Activated CD4-positive, CD25-positive, alpha-beta regulatory T cell treated with anti-CD3 and anti-CD28 coated beads, Interleukin-2, amount 50 U/mL, for 72 hours (primary cell): ENCODE measurements around the gene PDE10A.

Experiments used
- DNase-seq: peaks from one replicate; pipeline ENCODE4 v3.0.0; 2021

Gene PDE10A

DNA sequence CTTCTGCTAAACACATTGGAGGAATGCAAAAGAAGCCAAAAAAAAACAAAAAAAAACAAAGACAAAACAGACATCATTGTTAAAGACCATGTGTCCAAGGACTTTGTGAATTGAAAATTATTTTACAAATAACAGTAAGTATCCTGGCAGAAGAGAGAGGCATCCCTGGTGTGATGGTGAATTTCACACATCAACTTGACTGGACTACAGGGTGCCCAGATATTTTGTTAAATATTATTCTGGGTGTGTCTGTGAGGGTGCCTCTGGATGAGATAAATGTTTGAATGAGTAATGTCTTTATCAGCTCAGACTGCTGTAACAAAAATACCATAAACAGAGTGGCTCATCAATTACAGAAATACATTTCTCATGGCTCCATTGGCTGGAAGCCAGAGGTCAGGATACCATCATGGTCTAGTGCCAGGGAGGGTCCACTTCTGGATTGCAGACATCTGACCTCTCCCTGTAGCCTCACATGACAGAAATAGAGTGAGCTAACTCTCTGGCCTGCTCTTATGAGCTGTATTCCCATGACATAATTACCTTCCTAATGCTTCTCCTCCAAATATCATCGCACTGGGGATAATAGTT lies 341.4 kb downstream of the PDE10A start:
- DNase-seq = no peak

DNA sequence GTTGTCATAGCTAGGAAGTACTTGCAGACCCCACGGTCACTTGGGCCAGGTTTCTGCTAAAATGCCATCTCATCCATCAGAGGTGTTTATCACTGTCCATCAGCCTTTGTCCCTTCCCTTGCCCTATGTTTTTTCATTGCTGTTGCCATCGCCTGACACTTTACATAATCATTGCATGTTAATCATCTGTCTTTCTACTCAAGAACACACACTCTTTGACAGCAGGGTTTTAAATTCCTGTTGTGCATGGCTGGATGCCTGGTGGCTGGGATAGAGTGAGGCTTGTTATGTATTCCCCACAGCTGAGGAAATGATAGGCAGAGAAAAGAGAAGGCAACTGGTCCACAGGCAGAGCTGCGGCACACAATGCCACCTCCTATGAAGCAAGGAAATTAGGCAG lies 341.9 kb downstream of the PDE10A start:
- DNase-seq = no peak

DNA sequence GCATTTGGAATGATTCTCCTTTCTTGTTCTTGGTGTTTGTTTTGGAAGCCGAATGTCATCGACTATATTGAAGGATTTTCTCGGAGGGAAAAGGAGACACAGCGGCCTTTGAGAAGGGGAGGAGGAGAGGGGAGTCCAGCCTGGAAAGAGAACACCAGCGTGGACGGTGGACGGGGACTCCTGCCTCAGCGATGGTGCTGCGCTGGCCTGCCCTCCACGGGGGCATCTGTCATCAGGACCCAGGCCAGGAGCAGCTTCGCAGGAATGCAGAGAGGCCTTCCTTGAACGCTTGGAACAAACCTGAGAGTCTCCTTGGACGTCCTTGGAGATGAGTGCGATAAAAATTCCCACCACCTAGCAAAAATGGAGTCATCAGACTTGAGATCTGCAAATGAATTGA lies 345.3 kb downstream of the PDE10A start:
- no peak for DNase-seq

DNA sequence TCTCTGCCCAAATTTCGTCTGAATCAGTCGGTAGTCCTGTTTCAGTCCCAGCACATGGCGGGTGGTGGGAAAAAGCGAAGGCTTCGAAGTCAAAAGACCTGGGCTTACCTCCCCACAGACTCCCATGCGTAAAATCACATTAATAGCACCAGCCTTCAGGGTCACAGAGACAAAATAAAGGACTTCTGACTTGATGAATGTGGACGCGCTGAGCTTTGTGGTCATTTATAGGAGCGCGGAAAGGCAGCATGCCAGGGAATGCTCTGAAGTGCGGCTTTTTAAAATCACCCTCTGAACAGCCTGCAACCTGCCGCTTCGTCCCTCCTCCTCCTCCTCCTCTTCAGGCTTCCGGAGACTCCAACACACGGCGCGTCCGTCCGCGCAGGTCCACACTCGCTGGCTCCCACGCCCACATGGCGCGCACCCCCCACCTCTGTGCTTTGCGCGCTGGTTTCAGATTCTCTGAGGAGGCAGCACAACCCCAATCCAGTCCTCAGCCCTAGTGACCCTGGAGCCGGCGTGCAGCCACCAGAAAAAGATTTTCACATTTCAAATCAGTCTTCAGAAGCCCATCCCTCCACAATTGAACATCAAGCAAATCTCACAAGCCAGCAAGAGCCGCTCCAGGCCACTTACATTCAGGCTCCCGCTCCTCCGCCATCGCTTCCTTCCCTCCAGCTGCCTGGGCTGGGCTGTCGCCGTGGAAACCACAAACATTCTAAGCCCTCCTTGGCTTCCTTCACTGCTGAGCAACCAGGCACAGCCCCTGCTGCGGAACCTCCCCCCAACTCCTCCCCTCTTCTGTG lies 353.9 kb downstream of the PDE10A start, which contains the start of gene C6orf118:
Gene C6orf118, minus strand, starts transcription at position 680 of the 806 bp plus-strand sequence. Its CDS starts 19 bp downstream, at position 661.
- DNase-seq = no peak

- no peak for DNase-seq
Measured at GRCh38 chr6:165306955-165307354, 356.1 kb downstream of the PDE10A start.

GRCh38 chr6:165301372-165302246 lies 361.4 kb downstream of the PDE10A start:
- no peak for DNase-seq

- no peak for DNase-seq
Measured at GRCh38 chr6:165300422-165300936, 362.6 kb downstream of the PDE10A start.

GRCh38 chr6:165298875-165299274 lies 364.2 kb downstream of the PDE10A start:
- no peak for DNase-seq

DNA sequence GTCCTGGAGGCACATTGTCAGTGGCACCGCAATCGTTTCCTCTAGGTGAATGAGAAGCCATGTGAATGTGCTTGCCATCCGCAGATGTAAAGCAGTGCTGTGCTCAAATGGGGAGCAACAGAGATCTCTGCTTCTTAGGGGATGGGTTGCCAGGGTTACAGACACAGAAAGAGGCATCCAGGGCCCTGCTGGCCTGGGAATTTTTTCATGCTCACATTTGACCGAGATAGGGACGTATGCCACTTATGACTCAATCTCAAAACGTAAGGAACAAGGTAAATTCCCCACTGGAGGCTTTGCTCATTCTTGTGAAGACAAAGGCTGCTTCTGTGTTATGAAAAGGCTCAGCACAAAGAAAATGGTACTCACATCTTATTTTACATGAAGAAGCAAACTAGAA lies 364.6 kb downstream of the PDE10A start:
- DNase-seq = no peak

DNA sequence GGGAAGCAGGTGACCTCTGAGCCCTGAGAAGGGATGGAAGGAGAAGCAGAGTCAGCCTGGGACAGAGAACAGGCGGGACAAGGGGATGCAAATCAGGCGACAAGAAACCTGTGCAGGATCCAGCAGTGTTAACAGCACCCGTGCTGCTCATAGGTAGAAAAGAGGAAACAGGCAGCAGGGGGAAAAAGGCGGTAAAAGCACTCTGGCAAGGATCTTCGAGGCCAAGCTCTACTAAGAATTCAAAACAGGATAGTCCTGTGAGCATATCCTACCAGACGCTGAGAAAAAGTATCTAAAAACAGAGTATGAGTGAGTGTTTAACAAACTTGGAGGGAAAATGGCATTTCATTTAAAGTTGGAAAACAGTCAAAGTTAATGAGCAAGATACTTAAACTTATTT lies 370.4 kb downstream of the PDE10A start:
- no peak for DNase-seq
